Endothelial cell (in vitro differentiated cells): ENCODE measurements around the gene FBXO11. TPM values are rescaled to one million over a fixed set of nuclear protein-coding genes. Genes with fewer than 3 reads are reported as not detected.
A peak's percentile ranks its signal among the peaks of the same experiment; 100 is the strongest.

Experiments used
- DNase-seq: peaks from one replicate; pipeline ENCODE4 v3.0.0; 2021; ENCODE audit warnings: low spot score
- H3K27ac Mint-ChIP-seq: one replicate; pipeline ENCODE4 v1.8.0; 2021; ENCODE audit warnings: mixed read lengths, inconsistent platforms; ENCODE audit not compliant: unreplicated experiment
- H3K27me3 Mint-ChIP-seq: one replicate; pipeline ENCODE4 v1.8.0; 2021; ENCODE audit warnings: mild to moderate bottlenecking, moderate library complexity, mixed read lengths, inconsistent platforms; ENCODE audit not compliant: unreplicated experiment
- H3K36me3 Mint-ChIP-seq: one replicate; pipeline ENCODE4 v1.8.0; 2021; ENCODE audit warnings: mild to moderate bottlenecking, low read depth, mixed read lengths, inconsistent platforms; ENCODE audit not compliant: unreplicated experiment
- H3K4me1 Mint-ChIP-seq: one replicate; pipeline ENCODE4 v1.8.0; 2021; ENCODE audit warnings: mild to moderate bottlenecking, mixed read lengths, inconsistent platforms; ENCODE audit not compliant: unreplicated experiment
- H3K4me3 Mint-ChIP-seq: one replicate; pipeline ENCODE4 v1.8.0; 2021; ENCODE audit warnings: mild to moderate bottlenecking, mixed read lengths, inconsistent platforms; ENCODE audit not compliant: unreplicated experiment
- H3K9me3 Mint-ChIP-seq: one replicate; pipeline ENCODE4 v1.8.0; 2021; ENCODE audit warnings: mixed read lengths, inconsistent platforms; ENCODE audit not compliant: unreplicated experiment
- total RNA-seq: library from RNA; stranded (reverse); fragmentation: NEBNext Ultra II Directional; extraction: Animal tissue kit (Norgen Biotek cat#: 25700); gene quantifications from one replicate; pipeline ENCODE4 v1.2.1, GENCODE V29; 2021; ENCODE audit not compliant: unreplicated experiment
- TF ChIP-seq, protein P1 (sequence below): fragments of 200-600 bp; sonication (generic); IDR thresholded peaks from one replicate; pipeline ENCODE4 v1.5.0; 2021; ENCODE audit warnings: antibody characterized with exemption; ENCODE audit not compliant: unreplicated experiment

FBXO11 gene
- total RNA-seq, 1 donor from 2014 or later: 84.6 TPM

DNA sequence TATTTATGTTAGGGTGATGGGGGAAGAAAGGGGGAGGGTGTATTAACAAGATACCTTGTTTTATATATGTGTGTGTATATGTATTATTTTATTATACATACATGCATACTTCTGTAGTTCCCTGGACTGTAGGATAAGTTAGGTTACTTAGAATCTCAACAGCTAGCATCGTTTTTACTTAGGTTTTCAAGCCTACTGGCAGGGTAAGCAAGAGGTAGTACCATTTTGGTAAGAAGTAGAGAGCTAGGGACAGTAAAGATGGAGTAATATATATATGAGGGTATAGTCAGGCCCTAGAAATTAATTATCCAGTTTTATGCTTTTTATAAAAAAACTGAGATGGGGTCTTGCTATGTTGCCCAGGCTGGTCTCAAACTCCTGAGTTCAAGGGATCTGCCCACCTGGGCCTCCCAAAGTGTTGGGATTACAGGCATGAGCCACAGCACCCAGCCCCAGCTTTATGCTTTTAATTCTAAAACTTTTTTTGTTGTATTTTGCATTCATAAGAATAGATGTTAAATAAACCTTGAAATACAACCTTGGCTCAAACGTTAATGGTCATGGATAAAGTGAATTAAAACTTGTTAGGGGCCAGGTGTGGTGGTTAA lies 110.1 kb downstream of the FBXO11 start:
- H3K4me1 Mint-ChIP-seq: peaks cover 21% of the 10 kb centered on the region
- peaks cover 1% of the 10 kb centered on the region for H3K27me3 Mint-ChIP-seq
- H3K27ac Mint-ChIP-seq: no peak overlapping the region
- no peak for DNase-seq
- H3K4me3 Mint-ChIP-seq: peak overlapping the region; percentile 69
- TF ChIP-seq, protein P1, sequence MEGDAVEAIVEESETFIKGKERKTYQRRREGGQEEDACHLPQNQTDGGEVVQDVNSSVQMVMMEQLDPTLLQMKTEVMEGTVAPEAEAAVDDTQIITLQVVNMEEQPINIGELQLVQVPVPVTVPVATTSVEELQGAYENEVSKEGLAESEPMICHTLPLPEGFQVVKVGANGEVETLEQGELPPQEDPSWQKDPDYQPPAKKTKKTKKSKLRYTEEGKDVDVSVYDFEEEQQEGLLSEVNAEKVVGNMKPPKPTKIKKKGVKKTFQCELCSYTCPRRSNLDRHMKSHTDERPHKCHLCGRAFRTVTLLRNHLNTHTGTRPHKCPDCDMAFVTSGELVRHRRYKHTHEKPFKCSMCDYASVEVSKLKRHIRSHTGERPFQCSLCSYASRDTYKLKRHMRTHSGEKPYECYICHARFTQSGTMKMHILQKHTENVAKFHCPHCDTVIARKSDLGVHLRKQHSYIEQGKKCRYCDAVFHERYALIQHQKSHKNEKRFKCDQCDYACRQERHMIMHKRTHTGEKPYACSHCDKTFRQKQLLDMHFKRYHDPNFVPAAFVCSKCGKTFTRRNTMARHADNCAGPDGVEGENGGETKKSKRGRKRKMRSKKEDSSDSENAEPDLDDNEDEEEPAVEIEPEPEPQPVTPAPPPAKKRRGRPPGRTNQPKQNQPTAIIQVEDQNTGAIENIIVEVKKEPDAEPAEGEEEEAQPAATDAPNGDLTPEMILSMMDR: no peak
- no peaks in the 10 kb centered on the region for H3K9me3 Mint-ChIP-seq
- peaks cover 60% of the 10 kb centered on the region for H3K36me3 Mint-ChIP-seq

DNA sequence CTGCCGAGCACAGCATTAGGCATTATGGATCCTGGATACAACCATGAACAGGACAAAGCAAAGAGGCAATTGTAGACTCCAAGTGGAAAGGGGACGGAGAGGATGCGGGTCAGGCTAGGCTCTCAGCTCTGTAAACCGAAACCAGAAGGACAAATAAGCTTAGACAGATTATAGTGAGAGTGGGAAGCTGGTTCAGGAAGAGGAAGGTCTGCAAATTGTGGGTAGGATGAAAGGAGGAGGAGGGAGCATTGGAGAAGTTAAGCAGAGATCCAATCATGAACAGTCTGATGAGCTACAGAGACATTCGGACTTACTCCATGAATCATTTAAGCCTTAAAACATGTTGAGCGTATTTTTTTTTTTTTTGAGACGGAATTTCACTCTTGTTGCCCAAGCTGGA lies 120.3 kb downstream of the FBXO11 start:
- Mint-ChIP-seq H3K4me3 (peak overlapping the region; percentile 0), H3K36me3 (peaks cover 4% of the 10 kb centered on the region), H3K4me1 (peaks cover 13% of the 10 kb centered on the region), H3K27ac (no peak overlapping the region), H3K9me3 (no peaks in the 10 kb centered on the region), H3K27me3 (no peaks in the 10 kb centered on the region)
- no peak for DNase-seq
- TF ChIP-seq, protein P1: no peak

DNA sequence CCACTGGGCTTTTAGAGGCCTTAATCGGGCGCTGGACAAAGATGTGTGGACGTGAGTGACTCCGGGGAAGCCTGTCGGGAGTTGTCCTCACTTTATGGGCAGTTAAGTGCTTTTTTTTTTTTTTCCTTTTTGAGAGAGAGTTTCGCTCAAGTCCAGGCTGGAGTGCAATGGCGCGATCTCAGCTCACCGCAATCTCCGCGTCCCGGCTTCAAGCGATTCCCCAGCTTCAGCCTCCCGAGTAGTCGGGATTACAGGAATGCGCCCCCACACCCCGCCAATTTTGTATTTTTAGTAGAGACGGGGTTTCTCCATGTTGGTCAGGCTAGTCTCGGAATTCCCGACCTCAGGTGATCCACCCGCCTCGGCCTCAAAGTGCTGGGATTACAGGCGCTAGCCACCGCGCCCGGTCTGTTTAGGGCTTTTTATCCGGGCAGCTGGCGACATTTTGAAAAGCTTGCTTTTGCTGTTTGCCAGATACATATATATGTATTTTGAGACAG lies 121.9 kb downstream of the FBXO11 start:
- TF ChIP-seq, protein P1: no peak
- no peaks in the 10 kb centered on the region for H3K36me3 Mint-ChIP-seq
- H3K27me3 Mint-ChIP-seq: no peaks in the 10 kb centered on the region
- peak; percentile 26 for DNase-seq
- H3K27ac Mint-ChIP-seq: no peak overlapping the region
- H3K4me1 Mint-ChIP-seq: peaks cover 9% of the 10 kb centered on the region
- peak overlapping the region; percentile 92 for H3K4me3 Mint-ChIP-seq
- no peaks in the 10 kb centered on the region for H3K9me3 Mint-ChIP-seq

DNA sequence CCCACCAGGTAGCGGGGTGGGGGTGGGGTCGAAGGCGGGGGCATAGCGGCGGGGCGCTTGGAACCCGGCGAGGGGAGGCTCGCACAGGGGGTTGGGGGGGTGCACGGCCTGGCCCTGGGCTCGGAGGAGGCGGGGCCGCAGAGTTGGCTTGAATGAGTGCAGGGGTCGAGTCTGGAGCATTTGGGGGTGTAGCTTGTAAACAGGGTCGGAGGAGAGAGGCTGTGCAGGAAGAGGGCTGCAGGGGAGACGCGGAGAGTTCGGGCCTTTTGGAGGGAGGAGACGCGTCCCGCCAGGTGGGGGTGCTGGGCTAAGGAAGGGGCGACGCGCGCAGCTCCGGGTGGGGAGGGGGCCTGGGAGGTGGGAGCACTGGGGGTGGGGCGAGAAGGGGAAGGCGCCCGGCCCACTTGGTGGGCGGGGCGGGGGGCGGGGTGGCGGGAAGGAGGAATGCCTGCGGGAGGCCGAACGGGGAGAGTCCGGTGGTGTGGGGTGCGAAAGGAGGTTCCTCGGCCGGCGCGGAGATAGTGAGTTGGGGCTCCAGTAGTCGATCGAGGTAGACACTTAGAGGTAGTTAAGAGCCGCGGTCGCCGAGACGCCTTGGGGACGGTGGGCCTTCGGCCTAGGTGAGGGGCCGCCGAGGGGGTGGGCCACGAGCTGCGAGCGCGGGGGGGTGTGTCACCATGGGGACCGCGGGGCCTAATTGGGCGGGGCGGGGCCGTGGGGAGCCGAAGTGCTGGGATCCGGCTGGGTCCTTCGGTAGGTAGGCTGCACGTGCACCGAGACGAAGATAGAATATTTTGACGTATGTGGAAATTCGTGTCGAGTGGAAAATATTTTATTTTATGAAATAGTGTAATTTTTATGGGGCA lies 122.6 kb downstream of the FBXO11 start:
- H3K27me3 Mint-ChIP-seq: no peaks in the 10 kb centered on the region
- peak; percentile 70 for DNase-seq
- peaks cover 9% of the 10 kb centered on the region for H3K4me1 Mint-ChIP-seq
- H3K9me3 Mint-ChIP-seq: no peaks in the 10 kb centered on the region
- peak overlapping the region; percentile 92 for H3K4me3 Mint-ChIP-seq
- no peaks in the 10 kb centered on the region for H3K36me3 Mint-ChIP-seq
- TF ChIP-seq, protein P1: no peak
- H3K27ac Mint-ChIP-seq: no peak overlapping the region
